GM18517 (cell line): ENCODE measurements around the gene UBAP2L.

Source experiments
- ATAC-seq: cut with Tn5 transposase; IDR thresholded peaks from one replicate; pipeline ENCODE4 v1.9.1; 2021; ENCODE audit warnings: mild to moderate bottlenecking, moderate library complexity; ENCODE audit not compliant: unreplicated experiment

The UBAP2L gene

GRCh38 chr1:154220071-154220969 lies at the start of gene UBAP2L:
UBAP2L (plus strand) TSS chr1:154220955; CDS start chr1:154225124, 4,169 bp downstream.
- ATAC-seq, result peak; percentile 87

GRCh38 chr1:154171223-154171583 lies 49.6 kb upstream of the UBAP2L start:
- ATAC-seq, result no peak

- ATAC-seq, result no peak
Measured at GRCh38 chr1:154171880-154172279, 48.9 kb upstream of the UBAP2L start.

GRCh38 chr1:154174654-154175053 lies 46.1 kb upstream of the UBAP2L start:
- ATAC-seq, result peak; percentile 47

- no peak for ATAC-seq
Measured at GRCh38 chr1:154176337-154176736, 44.4 kb upstream of the UBAP2L start.

GRCh38 chr1:154178013-154178412 lies 42.7 kb upstream of the UBAP2L start:
- ATAC-seq, result no peak

- ATAC-seq, result no peak
Measured at GRCh38 chr1:154178911-154179811, 41.6 kb upstream of the UBAP2L start.

GRCh38 chr1:154179946-154180687 lies 40.6 kb upstream of the UBAP2L start:
- no peak for ATAC-seq

GRCh38 chr1:154181944-154182343 lies 38.8 kb upstream of the UBAP2L start:
- ATAC-seq, result peak; percentile 41

GRCh38 chr1:154182344-154183045 lies 38.3 kb upstream of the UBAP2L start:
- ATAC-seq, result peak; percentile 27

GRCh38 chr1:154183046-154183915 lies 37.5 kb upstream of the UBAP2L start:
- peak; percentile 71 for ATAC-seq

GRCh38 chr1:154186177-154186576 lies 34.6 kb upstream of the UBAP2L start:
- no peak for ATAC-seq

GRCh38 chr1:154186852-154187501 lies 33.8 kb upstream of the UBAP2L start:
- no peak for ATAC-seq

GRCh38 chr1:154190550-154190949 lies 30.2 kb upstream of the UBAP2L start:
- ATAC-seq, result no peak

- no peak for ATAC-seq
Measured at GRCh38 chr1:154191990-154192461, 28.7 kb upstream of the UBAP2L start, which contains the start of gene TPM3. TPM3 (minus strand) TSS chr1:154192100; CDS start chr1:154192018, 82 bp downstream.

GRCh38 chr1:154192476-154192875 lies 28.3 kb upstream of the UBAP2L start:
- ATAC-seq, result no peak

GRCh38 chr1:154193821-154194220 lies 26.9 kb upstream of the UBAP2L start:
- no peak for ATAC-seq

- ATAC-seq, result no peak
Measured at GRCh38 chr1:154198756-154199562, 21.8 kb upstream of the UBAP2L start.
